Heart left ventricle (tissue), 16 donors: ENCODE data around the gene SMCO3. TPM values are rescaled to one million over a fixed set of nuclear protein-coding genes. Genes with fewer than 3 reads are reported as not detected.
A peak's percentile ranks its signal among the peaks of the same experiment; 100 is the strongest.

Experiments
- ATAC-seq, 4 donors: fragments of 200-7000 bp; cut with Tn5 transposase; one replicate each; pipeline ENCODE4 v1.9.1; 2020 to 2022; ENCODE audit warnings: moderate library complexity in 4 of 4, mild to moderate bottlenecking in 3 of 4, moderate number of reproducible peaks in 1 of 4
- DNase-seq, 5 donors: peaks; one replicate each; pipeline ENCODE4 v3.0.0-alpha.2; 2020
- H3K27ac ChIP-seq, 12 donors: fragments of 200-600 bp; sonication (generic) in 4 of 12; one replicate each; pipeline versions ENCODE4 v1.5.0 to v1.8.0; 2016 to 2022; ENCODE audit warnings: mild to moderate bottlenecking in 2 of 12
- H3K27me3 ChIP-seq, 9 donors: fragments of 200-600 bp; sonication (generic) in 2 of 9; one replicate each; pipeline versions ENCODE4 v1.5.1 to v1.8.0; 2016 to 2022; ENCODE audit warnings: mild to moderate bottlenecking in 3 of 9
- H3K36me3 ChIP-seq, 9 donors: fragments of 200-600 bp; sonication (generic) in 2 of 9; one replicate each; pipeline versions ENCODE4 v1.5.0 to v1.8.0; 2018 to 2022; ENCODE audit warnings: mild to moderate bottlenecking in 2 of 9
- H3K4me1 ChIP-seq, 12 donors: fragments of 200-600 bp; sonication (generic) in 4 of 12; one replicate each; pipeline versions ENCODE4 v1.5.0 to v1.8.0; 2016 to 2022; ENCODE audit warnings: mild to moderate bottlenecking in 3 of 12
- H3K4me3 ChIP-seq, 12 donors: fragments of 200-600 bp; sonication (generic) in 4 of 12; one replicate each; pipeline versions ENCODE4 v1.5.0 to v1.8.0; 2017 to 2022; ENCODE audit warnings: mild to moderate bottlenecking in 9 of 12, moderate library complexity in 4 of 12
- H3K9me3 ChIP-seq, 12 donors: fragments of 200-600 bp; sonication (generic) in 4 of 12; one replicate each; pipeline versions ENCODE4 v1.5.0 to v1.8.0; 2016 to 2022; ENCODE audit warnings: mild to moderate bottlenecking in 1 of 12
- POLR2A ChIP-seq, 2 donors: fragments of 450-650 bp; IDR thresholded peaks; one replicate each; pipeline ENCODE4 v1.6.1; 2017; ENCODE audit warnings: antibody characterized with exemption in 2 of 2, mild to moderate bottlenecking in 2 of 2, moderate library complexity in 2 of 2
- WGBS, 4 donors: extraction: QIAGEN DNeasy Blood & Tissue Kit in 2 of 4; methylation state at CpG; one replicate each; pipeline versions ENCODE4 v1.1.5 to v1.1.7; 2013 to 2018; 5-methylcytosine and 5-hydroxymethylcytosine counted together
- intact Hi-C, 10 donors: fragments of 100-400 bp; cut with DNase I; formaldehyde crosslinking; loops; one replicate each; pipeline versions ENCODE4 v1.11.1 to v1.14.2; 2022
- polyA plus RNA-seq, 2 donors: library from polyadenylated mRNA; stranded (reverse); fragments of 200-250 nt; gene quantifications; one replicate each; pipeline ENCODE4 v1.2.3, GENCODE V29; 2013
- total RNA-seq, 9 donors: library from RNA; depleted of rRNA in 2 of 9; stranded (reverse); fragments of >200 nt in 2 of 9; fragmentation: NEBNext Ultra II Directional in 3 of 9; extraction: Animal tissue kit (Norgen Biotek cat#: 25700) in 3 of 9; gene quantifications; one replicate each; pipeline versions ENCODE4 v1.1.0 to v1.2.4, GENCODE V29; 2016 to 2023
- TF ChIP-seq, protein P1 (sequence below), 12 donors: fragments of 200-600 bp; sonication (generic) in 4 of 12; IDR thresholded peaks; one replicate each; pipeline versions ENCODE4 v1.5.0 to v1.8.0; 2018 to 2022; ENCODE audit warnings: antibody characterized with exemption in 12 of 12, mild to moderate bottlenecking in 5 of 12
- donor health status: ischemic (EF 13 %, LVEDD 7.1; RV severe dilation, severe dysfunction).
- donor health status: healthy with polysubstance abuse.
- donor health status: DM: no; HTN: yes; CAD: no.
- donor health status: DM: no; HTN: no; CAD: no.
- donor health status: ischemic (EF 25% LVEDD 6.9; RV normal size, moderate dysfunction).
- donor health status: ischemic (EF 25% LVEDD 5.7; RV mildly dilated, moderate dysfunction).
- donor health status: healthy.
- donor health status: DM: yes; HTN: yes; CAD: no.
- donor health status: ischemic (EF 35%, LVEDD 5.7; RV mildly dilated, moderate dysfunction).
- donor health status: nonischemic (EF 11% LVEDD 7.7; RV severe dilation, severe dysfunction).
- donor health status: DM: yes; HTN: yes; CAD: no.
- donor health status: PGD.
- donor health status: ischemic (EF 29% LVEDD 5.4; RV normal size, mild dysfunction).
- donor health status: nonischemic (EF 23%, LVEDD 6.1; RV moderate dilation, normal function).

SMCO3 gene
- total and polyA plus RNA-seq, 11 donors, result 0.07 to 0.91 (median 0.17) TPM; not detected in 5

DNA sequence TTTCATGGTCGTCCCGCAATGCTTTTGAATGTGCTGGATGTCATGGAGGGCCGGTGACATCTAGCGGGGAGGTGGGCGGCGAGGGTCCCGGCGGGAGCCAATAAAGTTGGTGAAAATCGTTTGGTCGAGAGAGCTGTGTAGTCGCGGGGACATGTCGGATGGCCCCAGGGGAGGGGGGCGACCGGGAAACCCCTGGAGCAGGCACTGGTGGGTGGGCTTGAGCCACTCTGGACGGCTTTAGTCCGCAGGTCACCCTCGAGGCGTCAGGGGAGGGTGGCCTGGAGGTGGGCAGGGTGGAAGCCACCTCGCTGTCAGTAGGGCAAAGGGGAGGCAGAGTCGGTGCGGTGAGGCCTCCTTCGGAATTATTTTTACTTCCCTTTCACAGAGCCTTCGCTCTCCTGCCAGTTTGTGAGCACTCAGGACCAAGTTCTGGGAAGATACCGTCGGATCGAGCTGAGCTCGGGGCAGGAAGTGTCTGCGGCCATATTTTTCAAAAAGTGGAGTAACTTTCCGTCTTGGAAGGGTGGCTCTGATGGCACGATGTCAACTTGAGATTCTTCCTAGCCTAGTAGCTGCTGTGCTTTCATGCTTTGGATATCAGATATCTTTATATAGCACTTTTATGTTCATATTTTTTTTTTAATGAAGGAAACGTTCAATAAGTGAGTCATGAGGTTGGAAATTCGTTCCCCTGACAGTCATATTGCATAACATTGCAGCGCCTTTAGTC is 38.9 kb downstream of the SMCO3 start:
- TF ChIP-seq POLR2A (IDR thresholded peaks at IDR 0.05), result no peak
- TF ChIP-seq, protein P1, sequence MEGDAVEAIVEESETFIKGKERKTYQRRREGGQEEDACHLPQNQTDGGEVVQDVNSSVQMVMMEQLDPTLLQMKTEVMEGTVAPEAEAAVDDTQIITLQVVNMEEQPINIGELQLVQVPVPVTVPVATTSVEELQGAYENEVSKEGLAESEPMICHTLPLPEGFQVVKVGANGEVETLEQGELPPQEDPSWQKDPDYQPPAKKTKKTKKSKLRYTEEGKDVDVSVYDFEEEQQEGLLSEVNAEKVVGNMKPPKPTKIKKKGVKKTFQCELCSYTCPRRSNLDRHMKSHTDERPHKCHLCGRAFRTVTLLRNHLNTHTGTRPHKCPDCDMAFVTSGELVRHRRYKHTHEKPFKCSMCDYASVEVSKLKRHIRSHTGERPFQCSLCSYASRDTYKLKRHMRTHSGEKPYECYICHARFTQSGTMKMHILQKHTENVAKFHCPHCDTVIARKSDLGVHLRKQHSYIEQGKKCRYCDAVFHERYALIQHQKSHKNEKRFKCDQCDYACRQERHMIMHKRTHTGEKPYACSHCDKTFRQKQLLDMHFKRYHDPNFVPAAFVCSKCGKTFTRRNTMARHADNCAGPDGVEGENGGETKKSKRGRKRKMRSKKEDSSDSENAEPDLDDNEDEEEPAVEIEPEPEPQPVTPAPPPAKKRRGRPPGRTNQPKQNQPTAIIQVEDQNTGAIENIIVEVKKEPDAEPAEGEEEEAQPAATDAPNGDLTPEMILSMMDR (IDR thresholded peaks at IDR 0.05), result peak in 1 of 12 donors; percentile 8
- peak; percentile 29 to 74 (median 44) for DNase-seq
- WGBS, 4 donors, result 9 to 26% (median 15%) methylated on average over 32 to 34 of the region's 34 CpGs
- H3K4me3 ChIP-seq, result peak overlapping the region; percentile 56 to 89 (median 79)
- peaks cover 0 to 26% (median 9%) of the 10 kb centered on the region in 12 donors for H3K4me1 ChIP-seq
- peak in 3 of 4 donors; percentile 15 to 33 (median 19) for ATAC-seq
- H3K27me3 ChIP-seq, result no peaks in the 10 kb centered on the region
- H3K9me3 ChIP-seq, result no peaks in the 10 kb centered on the region
- peak overlapping the region; percentile 85 to 98 (median 90) for H3K27ac ChIP-seq
- intact Hi-C loops, result loop anchor here in 6 of 10 donors (2.0 to 10.0 kb wide), 7 partner anchors 28 to 1110 kb away; partner anchors contain the start of genes C12orf60 (in 3 of the 6), WBP11 (in 3 of the 6), ART4 (in 2 of the 6) and ATF7IP (in 1 of the 6)
- H3K36me3 ChIP-seq, result no peaks in the 10 kb centered on the region

DNA sequence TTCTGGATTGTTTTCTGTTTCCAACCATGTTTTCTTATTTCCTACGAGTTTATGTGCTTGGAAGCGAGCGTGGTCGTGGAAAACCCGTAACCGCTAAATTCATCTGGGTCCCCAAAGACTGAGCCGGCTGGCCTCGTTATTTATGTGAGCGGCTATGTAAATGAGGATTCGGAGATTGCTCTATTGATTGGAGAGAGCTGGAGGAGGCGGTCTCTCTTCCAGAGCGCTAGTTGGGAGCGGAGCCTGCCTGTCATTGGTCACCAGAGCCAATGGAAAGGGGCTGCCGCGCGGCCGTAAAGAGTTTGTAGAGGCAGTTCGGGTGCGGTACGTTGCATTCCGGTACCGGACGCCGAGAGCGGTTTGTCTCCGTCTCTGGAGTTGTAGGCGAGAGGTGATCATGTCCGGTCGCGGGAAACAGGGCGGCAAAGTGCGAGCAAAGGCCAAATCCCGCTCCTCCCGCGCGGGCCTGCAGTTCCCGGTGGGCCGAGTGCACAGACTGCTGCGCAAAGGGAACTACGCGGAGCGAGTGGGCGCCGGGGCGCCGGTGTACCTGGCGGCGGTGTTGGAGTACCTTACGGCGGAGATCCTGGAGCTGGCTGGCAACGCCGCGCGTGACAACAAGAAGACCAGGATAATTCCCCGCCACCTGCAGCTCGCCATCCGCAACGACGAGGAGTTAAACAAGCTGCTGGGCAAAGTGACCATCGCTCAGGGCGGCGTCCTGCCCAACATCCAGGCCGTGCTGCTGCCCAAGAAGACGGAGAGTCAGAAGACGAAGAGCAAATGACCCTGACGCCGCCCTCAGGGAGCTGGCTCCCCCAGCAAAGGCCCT is 39.7 kb downstream of the SMCO3 start:
- Histone ChIP-seq H3K36me3 (no peaks in the 10 kb centered on the region), H3K9me3 (no peaks in the 10 kb centered on the region), H3K4me3 (peak overlapping the region; percentile 56 to 89 (median 79)), H3K27ac (peak overlapping the region; percentile 85 to 98 (median 90)), H3K27me3 (no peaks in the 10 kb centered on the region), H3K4me1 (peaks cover 0 to 30% (median 11%) of the 10 kb centered on the region in 12 donors)
- ATAC-seq, result peak; percentile 85 to 92 (median 86)
- TF ChIP-seq POLR2A (IDR thresholded peaks at IDR 0.05), result peak; percentile 73 to 96
- TF ChIP-seq, protein P1 (IDR thresholded peaks at IDR 0.05), result peak in 1 of 12 donors; percentile 13
- intact Hi-C loops, result loop anchor here in 6 of 10 donors (2.0 to 10.0 kb wide), 7 partner anchors 29 to 1111 kb away; partner anchors contain the start of genes C12orf60 (in 3 of the 6), WBP11 (in 3 of the 6), ART4 (in 1 of the 6) and ATF7IP (in 1 of the 6)
- DNase-seq, result peak; percentile 95 to 97 (median 96)
- 0 to 1% (median 1%) methylated on average over 21 to 67 of the region's 67 CpGs for WGBS, 4 donors

DNA sequence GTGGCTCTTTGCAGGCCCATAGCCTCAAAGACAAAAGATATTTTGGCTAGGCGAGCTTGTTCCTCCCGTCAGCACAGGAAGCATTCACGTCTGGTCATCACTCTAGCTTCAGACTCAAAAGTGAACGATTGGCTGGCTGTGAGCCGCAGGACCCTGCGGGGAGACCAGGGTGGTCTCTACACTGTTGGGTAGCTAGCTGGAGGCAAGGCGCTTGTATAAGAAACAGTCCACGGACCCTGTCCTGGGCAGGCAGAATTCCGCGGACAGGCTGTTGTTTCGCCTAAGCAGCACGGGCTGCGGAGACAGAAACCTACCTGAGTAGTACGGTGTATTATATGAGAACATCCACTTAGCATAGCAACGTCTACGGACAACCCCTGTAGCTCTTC is 40.3 kb downstream of the SMCO3 start:
- Histone ChIP-seq H3K27me3 (no peaks in the 10 kb centered on the region), H3K9me3 (no peaks in the 10 kb centered on the region), H3K4me3 (peak overlapping the region in 11 of 12 donors; percentile 68 to 89 (median 81)), H3K4me1 (peaks cover 0 to 36% (median 16%) of the 10 kb centered on the region in 12 donors), H3K27ac (peak overlapping the region; percentile 9 to 98 (median 90)), H3K36me3 (no peaks in the 10 kb centered on the region)
- intact Hi-C loops, result loop anchor here in 6 of 10 donors (2.0 to 10.0 kb wide), 7 partner anchors 29 to 1111 kb away; partner anchors contain the start of genes C12orf60 (in 3 of the 6), WBP11 (in 3 of the 6), ART4 (in 1 of the 6) and ATF7IP (in 1 of the 6)
- TF ChIP-seq, protein P1 (IDR thresholded peaks at IDR 0.05), result no peak
- no peak for TF ChIP-seq POLR2A (IDR thresholded peaks at IDR 0.05)
- DNase-seq, result peak in 3 of 5 donors; percentile 24 to 40 (median 33)
- ATAC-seq, result peak in 1 of 4 donors; percentile 0
- 10 to 25% (median 18%) methylated on average over 14 to 16 of the region's 16 CpGs for WGBS, 4 donors
